ENCODE measurements around the gene COG5. TPM values are rescaled to one million over a fixed set of nuclear protein-coding genes. Genes with fewer than 3 reads are reported as not detected.
"Not testable (repeated sequence)": the region's sequence is repeated elsewhere in the genome, so short reads cannot be mapped to it uniquely, and the experiment has no call there.

Gene COG5
- total and polyA plus RNA-seq, 2 of the 4 experiments (the other 2 are of a cell fraction): 18.5 to 27.4 TPM

- CTCF ChIA-PET; H3K4me3 ChIP-seq (ENCODE audit: insufficient read depth, low read depth, low read length); H3K9me1 ChIP-seq (ENCODE audit: insufficient read depth, low read length); H3K36me3 ChIP-seq (ENCODE audit: control insufficient read depth, insufficient read depth, low read length); H2BK120ac ChIP-seq (ENCODE audit: low read depth, low read length); H2BK20ac ChIP-seq (ENCODE audit: low read depth, low read length); H4K91ac ChIP-seq (ENCODE audit: insufficient read depth, low read depth, low read length); POLR2A ChIA-PET (ENCODE audit: unreplicated experiment); H3K27ac ChIP-seq (ENCODE audit: insufficient read depth, low read length); H3K9me3 ChIP-seq (ENCODE audit: control insufficient read depth, insufficient read depth, low read length); H3K4me2 ChIP-seq (ENCODE audit: low read depth, low read length); ATAC-seq (ENCODE audit: low read depth); H3K14ac ChIP-seq (replicated peaks; ENCODE audit: low read depth, low read length); H2AFZ ChIP-seq (replicated peaks; ENCODE audit: low read length, poor library complexity); H4K8ac ChIP-seq (ENCODE audit: low read depth in 2 of 2, low read length in 2 of 2); H4K5ac ChIP-seq (ENCODE audit: low read depth, low read length); H2AK5ac ChIP-seq (ENCODE audit: low read depth, low read length); DNase-seq; H2AK9ac ChIP-seq (replicated peaks; ENCODE audit: low read depth, low read length, poor library complexity); H3K23ac ChIP-seq (ENCODE audit: low read depth, low read length); H3K4me1 ChIP-seq (ENCODE audit: control insufficient read depth, insufficient read depth, low read length); in situ Hi-C loops (cut with MboI; ENCODE audit: low sequenced_read_pairs); H2BK15ac ChIP-seq (ENCODE audit: low read depth, low read length); intact Hi-C loops (cut with micrococcal nuclease); H3K18ac ChIP-seq (ENCODE audit: low read depth, low read length); H3K9ac ChIP-seq (ENCODE audit: low read depth, low read length); dilution Hi-C loops (cut with HindIII; ENCODE audit: low sequenced_read_pairs, unreplicated experiment); H3K56ac ChIP-seq (ENCODE audit: extremely low read depth, insufficient read depth, low read length); BruUV-seq (replicated peaks); H2BK5ac ChIP-seq (ENCODE audit: low read depth, low read length, poor library complexity, severe bottlenecking); H3K27me3 ChIP-seq (ENCODE audit: control insufficient read depth, insufficient read depth, low read length); H4K20me1 ChIP-seq (ENCODE audit: insufficient read depth, low read length); H3K4ac ChIP-seq (ENCODE audit: low read depth, low read length); H3K79me1 ChIP-seq (ENCODE audit: low read depth in 1 of 2, low read length in 2 of 2): not testable (repeated sequence)
- no CpG with 5 or more reads among the region's 4 CpGs for WGBS, 2 experiments (ENCODE audit: extremely low coverage in 2 of 2, insufficient read length in 1 of 2)
Observed at GRCh38 chr7:107537228-107537627, 26.5 kb downstream of the COG5 start.

All from IMR-90 (cell line).